H1 (cell line): Measurements from ENCODE around the gene RAB40C. TPM values are rescaled to one million over a fixed set of nuclear protein-coding genes. Genes with fewer than 3 reads are reported as not detected.

Source experiments
- CHD7 ChIP-seq: fragments of 300-600 bp; sonication (generic); IDR thresholded peaks from 2 replicates; pipeline ENCODE4 v1.7.1; 2012; ENCODE audit warnings: low read length, moderate library complexity, mild to moderate bottlenecking, inconsistent platforms; ENCODE audit not compliant: insufficient replicate concordance
- E2F6 ChIP-seq: IDR thresholded peaks from 2 replicates; pipeline ENCODE4 v1.6.1; 2012; ENCODE audit warnings: inconsistent platforms
- EGR1 ChIP-seq: IDR thresholded peaks from 2 replicates; pipeline ENCODE4 v1.6.1; 2011; ENCODE audit warnings: low read depth, low read length, borderline replicate concordance
- JUN ChIP-seq: IDR thresholded peaks from 2 replicates; pipeline ENCODE4 v1.6.1; 2011; ENCODE audit warnings: low read depth, mild to moderate bottlenecking, improper control_type of control experiment, low read length
- POU5F1 ChIP-seq: IDR thresholded peaks from 2 replicates; pipeline ENCODE4 v1.6.1; 2011; ENCODE audit warnings: low read depth, mild to moderate bottlenecking, low read length, moderate library complexity
- RNF2 ChIP-seq: fragments of 200-900, 300-1000 bp; sonication (generic); IDR thresholded peaks from 2 replicates; pipeline ENCODE4 v1.7.1; 2016; ENCODE audit warnings: borderline replicate concordance, low read depth, mild to moderate bottlenecking, antibody characterized with exemption, low read length; ENCODE audit not compliant: poor library complexity, severe bottlenecking; ENCODE audit errors: missing control alignments
- RXRA ChIP-seq: IDR thresholded peaks from 2 replicates; pipeline ENCODE4 v1.6.1; 2011; ENCODE audit warnings: low read depth, mild to moderate bottlenecking, low read length, moderate library complexity; ENCODE audit not compliant: insufficient read depth
- SIN3A ChIP-seq, 2 experiments: IDR thresholded peaks in 1 of 2; conservative IDR thresholded peaks in 1 of 2; 2 replicates each; pipeline ENCODE4 v1.6.1; 2011 to 2012; ENCODE audit warnings: low read length in 2 of 2, improper control_type of control experiment in 1 of 2, low read depth in 1 of 2, mild to moderate bottlenecking in 1 of 2
- SIRT6 ChIP-seq: IDR thresholded peaks from one replicate; pipeline ENCODE4 v1.7.1; 2012; ENCODE audit warnings: low read length, inconsistent platforms
- YY1 ChIP-seq: IDR thresholded peaks from 2 replicates; pipeline ENCODE4 v1.6.1; 2011; ENCODE audit warnings: low read depth, mild to moderate bottlenecking, low read length
- polyA plus RNA-seq, 7 experiments: library from polyadenylated mRNA; depleted of rRNA in 3 of 7; stranded (reverse) in 5 of 7; unstranded in 2 of 7; fragments of >200 nt in 5 of 7; fragments of 200-250 nt in 2 of 7; gene quantifications; 1 replicate in 5 of 7; 2 replicates in 1 of 7; 4 replicates in 1 of 7; pipeline versions ENCODE4 v1.2.1 to v1.2.3, GENCODE V29; 2011 to 2013; ENCODE audit warnings: missing spikeins in 2 of 7, mixed read lengths in 2 of 7
- total RNA-seq: library from RNA; stranded (reverse); fragmentation: NEBNext Ultra II Directional; extraction: Animal tissue kit (Norgen Biotek cat#: 25700); gene quantifications from 2 replicates; pipeline ENCODE4 v1.2.1, GENCODE V29; 2021

Gene RAB40C
- total and polyA plus RNA-seq, 2 of the 8 experiments (the other 6 are each of a cell fraction or from before 2014, with no cell fraction given): 13.9 to 15.6 TPM

GRCh38 chr16:559021-559380, 30.9 kb upstream of the RAB40C start (continued):
- TF ChIP-seq CHD7 (no peak), EGR1 (no peak), JUN (no peak), SIRT6 (no peak), RNF2 (no peak), E2F6 (no peak), YY1 (no peak), RXRA (no peak), POU5F1 (no peak), SIN3A (conservative IDR thresholded peaks at IDR 0.05 in 1 of 2, IDR thresholded peaks at IDR 0.05 in 1 of 2; ENCODE audit: low read depth in 1 of 2, low read length in 2 of 2) (no peak)
